H1 (cell line): ENCODE measurements around the gene ANXA4. TPM values are rescaled to one million over a fixed set of nuclear protein-coding genes. Genes with fewer than 3 reads are reported as not detected.

Source experiments
- CTCF ChIA-PET: fragments of 300-600 bp; sonication (Branson Sonifier 250); formaldehyde crosslinking; loops from one replicate; lab custom pipeline; 2021; ENCODE audit not compliant: partially characterized antibody; lab: Charles Lee
- POLR2A ChIA-PET: fragments of 300-600 bp; sonication (Branson Sonifier 250); formaldehyde crosslinking; loops from one replicate; lab custom pipeline; 2021; ENCODE audit warnings: inconsistent platforms; ENCODE audit not compliant: partially characterized antibody; lab: Charles Lee
- DNase-seq, 2 experiments: peaks; one replicate each; pipeline versions ENCODE4 v3.0.0 to v3.0.0-alpha.2; 2010 to 2022; ENCODE audit warnings: low spot score in 2 of 2, low read depth in 1 of 2, mixed read lengths in 1 of 2
- FAIRE-seq: peaks from 2 replicates; lab custom pipeline; 2011; peaks lifted over from hg19 to GRCh38; lab: Jason Lieb, UNC
- H2AFZ ChIP-seq: 2 replicates; pipeline ENCODE4 v1.8.1; 2012; ENCODE audit warnings: low read length, inconsistent platforms
- H2AK5ac ChIP-seq: 2 replicates; pipeline ENCODE4 v1.6.1; 2013; ENCODE audit warnings: low read depth, low read length
- H2BK120ac ChIP-seq: replicated peaks from 2 replicates; pipeline ENCODE3; 2013; ENCODE audit warnings: low read depth, low read length, inconsistent platforms
- H2BK12ac ChIP-seq: 2 replicates; pipeline ENCODE4 v1.6.1; 2013; ENCODE audit warnings: low read depth, low read length
- H2BK15ac ChIP-seq: 2 replicates; pipeline ENCODE4 v1.6.1; 2013; ENCODE audit warnings: low read length
- H2BK20ac ChIP-seq: 2 replicates; pipeline ENCODE4 v1.6.1; 2013; ENCODE audit warnings: low read length
- H2BK5ac ChIP-seq: 2 replicates; pipeline ENCODE4 v1.6.1; 2013; ENCODE audit warnings: low read depth, low read length
- H3K14ac ChIP-seq: 2 replicates; pipeline ENCODE4 v1.6.1; 2013; ENCODE audit warnings: inconsistent platforms; ENCODE audit not compliant: insufficient read length
- H3K18ac ChIP-seq: 2 replicates; pipeline ENCODE4 v1.6.1; 2013; ENCODE audit warnings: low read length; ENCODE audit errors: extremely low read depth
- H3K23ac ChIP-seq: 2 replicates; pipeline ENCODE4 v1.6.1; 2013; ENCODE audit warnings: inconsistent platforms; ENCODE audit not compliant: insufficient read length
- H3K23me2 ChIP-seq: 2 replicates; pipeline ENCODE4 v1.6.1; 2013; ENCODE audit warnings: low read depth, low read length
- H3K27ac ChIP-seq: 2 replicates; pipeline ENCODE4 v1.6.1; 2011; ENCODE audit warnings: low read depth, low read length, inconsistent platforms
- H3K27me3 ChIP-seq, 4 experiments: replicated peaks in 1 of 4; 1 replicate in 1 of 4; 2 replicates in 3 of 4; pipeline versions ENCODE4 v1.6.1 to v1.8.1; 2011 to 2013; ENCODE audit warnings: low read length in 3 of 4, mild to moderate bottlenecking in 3 of 4, inconsistent platforms in 2 of 4, mixed read lengths in 2 of 4, moderate library complexity in 1 of 4; ENCODE audit not compliant: control insufficient read depth in 3 of 4, insufficient read depth in 3 of 4; ENCODE audit errors: extremely low read depth in 1 of 4
- H3K36me3 ChIP-seq, 4 experiments: 2 replicates each; pipeline versions ENCODE4 v1.6.1 to v1.8.1; 2011 to 2013; ENCODE audit warnings: mild to moderate bottlenecking in 4 of 4, low read length in 3 of 4, moderate library complexity in 2 of 4, control low read depth in 1 of 4, inconsistent platforms in 1 of 4; ENCODE audit not compliant: insufficient read depth in 4 of 4, control insufficient read depth in 2 of 4
- H3K4ac ChIP-seq: replicated peaks from 2 replicates; pipeline ENCODE3; 2013; ENCODE audit warnings: low read length, low read depth, mixed read lengths, inconsistent platforms; ENCODE audit not compliant: insufficient read length
- H3K4me1 ChIP-seq, 4 experiments: replicated peaks in 1 of 4; 1 replicate in 1 of 4; 2 replicates in 3 of 4; pipeline versions ENCODE4 v1.6.1 to v1.8.1; 2011 to 2013; ENCODE audit warnings: low read length in 3 of 4, inconsistent platforms in 2 of 4, mixed read lengths in 1 of 4; ENCODE audit not compliant: insufficient read depth in 4 of 4, control insufficient read depth in 3 of 4
- H3K4me2 ChIP-seq, 2 experiments: 2 replicates each; pipeline versions ENCODE4 v1.6.1 to v1.8.1; 2011 to 2013; ENCODE audit warnings: low read depth in 2 of 2, low read length in 2 of 2, control low read depth in 1 of 2, inconsistent platforms in 1 of 2, mild to moderate bottlenecking in 1 of 2; ENCODE audit not compliant: insufficient read depth in 1 of 2
- H3K4me3 ChIP-seq, 4 experiments: fragments of 200-600, 300-600 bp in 1 of 4; sonication (generic), shearing (Covaris generic), sonication (Bioruptor Twin) in 1 of 4; 2 replicates each; pipeline versions ENCODE4 v1.5.1 to v1.8.1; 2011 to 2016; ENCODE audit warnings: low read length in 4 of 4, low read depth in 3 of 4, control low read depth in 2 of 4, inconsistent platforms in 2 of 4, mild to moderate bottlenecking in 2 of 4, mixed read lengths in 1 of 4, moderate library complexity in 1 of 4; ENCODE audit not compliant: insufficient read depth in 2 of 4; ENCODE audit errors: extremely low read depth in 1 of 4
- H3K56ac ChIP-seq: replicated peaks from 2 replicates; pipeline ENCODE3; 2013; ENCODE audit warnings: low read depth, mild to moderate bottlenecking, mixed read lengths, low read length, inconsistent platforms; ENCODE audit not compliant: insufficient read length
- H3K79me1 ChIP-seq: 2 replicates; pipeline ENCODE4 v1.6.1; 2013; ENCODE audit warnings: low read depth, low read length, control low read depth
- H3K79me2 ChIP-seq, 2 experiments: 2 replicates each; pipeline versions ENCODE4 v1.6.1 to v1.8.1; 2012 to 2013; ENCODE audit warnings: low read length in 2 of 2, mild to moderate bottlenecking in 2 of 2, inconsistent platforms in 1 of 2; ENCODE audit not compliant: insufficient read depth in 2 of 2, control insufficient read depth in 1 of 2
- H3K9ac ChIP-seq, 4 experiments: replicated peaks in 1 of 4; 1 replicate in 1 of 4; 2 replicates in 3 of 4; pipeline versions ENCODE4 v1.6.1 to v1.8.1; 2011 to 2013; ENCODE audit warnings: low read depth in 3 of 4, low read length in 3 of 4, control low read depth in 2 of 4, mild to moderate bottlenecking in 2 of 4, moderate library complexity in 2 of 4, inconsistent platforms in 1 of 4; ENCODE audit errors: extremely low read depth in 1 of 4
- H3K9me3 ChIP-seq, 2 experiments: 2 replicates each; pipeline versions ENCODE4 v1.6.1 to v1.8.1; 2012 to 2013; ENCODE audit warnings: mild to moderate bottlenecking in 2 of 2, moderate library complexity in 2 of 2, control low read depth in 1 of 2, inconsistent platforms in 1 of 2, low read depth in 1 of 2, low read length in 1 of 2, mixed read lengths in 1 of 2; ENCODE audit not compliant: insufficient read depth in 2 of 2
- H4K20me1 ChIP-seq, 2 experiments: replicated peaks in 1 of 2; 2 replicates each; pipeline versions ENCODE3 to v1.8.1; 2011 to 2013; ENCODE audit warnings: inconsistent platforms in 2 of 2, low read length in 2 of 2, mild to moderate bottlenecking in 1 of 2; ENCODE audit not compliant: insufficient read depth in 2 of 2, control insufficient read depth in 1 of 2
- H4K5ac ChIP-seq: 2 replicates; pipeline ENCODE4 v1.6.1; 2013; ENCODE audit warnings: low read length, low read depth, mixed read lengths, inconsistent platforms; ENCODE audit not compliant: insufficient read length
- H4K8ac ChIP-seq: 2 replicates; pipeline ENCODE4 v1.8.0; 2013; ENCODE audit warnings: mild to moderate bottlenecking, moderate library complexity, low read length, inconsistent platforms; ENCODE audit not compliant: insufficient read depth; ENCODE audit errors: extremely low read depth
- H4K91ac ChIP-seq: replicated peaks from 2 replicates; pipeline ENCODE3; 2013; ENCODE audit warnings: low read length, mixed read lengths, inconsistent platforms; ENCODE audit not compliant: insufficient read length
- BACH1 ChIP-seq: IDR thresholded peaks from 2 replicates; pipeline ENCODE4 v1.6.1; 2012; ENCODE audit warnings: low read length, improper control_type of control experiment
- CHD1 ChIP-seq: IDR thresholded peaks from 2 replicates; pipeline ENCODE4 v1.6.1; 2012; ENCODE audit warnings: low read depth, low read length, improper control_type of control experiment
- MAFK ChIP-seq: IDR thresholded peaks from 2 replicates; pipeline ENCODE4 v1.6.1; 2012; ENCODE audit warnings: low read depth, mild to moderate bottlenecking, improper control_type of control experiment, low read length
- NRF1 ChIP-seq: IDR thresholded peaks from 2 replicates; pipeline ENCODE4 v1.6.1; 2011; ENCODE audit warnings: mild to moderate bottlenecking, low read depth, low read length, improper control_type of control experiment
- TAF7 ChIP-seq: optimal IDR thresholded peaks from 2 replicates; pipeline ENCODE3; 2011; ENCODE audit warnings: low read depth, mild to moderate bottlenecking, inconsistent platforms, low read length, moderate library complexity, borderline replicate concordance
- polyA plus RNA-seq, 7 experiments: library from polyadenylated mRNA; depleted of rRNA in 3 of 7; stranded (reverse) in 5 of 7; unstranded in 2 of 7; fragments of >200 nt in 5 of 7; fragments of 200-250 nt in 2 of 7; gene quantifications; 1 replicate in 5 of 7; 2 replicates in 1 of 7; 4 replicates in 1 of 7; pipeline versions ENCODE4 v1.2.1 to v1.2.3, GENCODE V29; 2011 to 2013; ENCODE audit warnings: missing spikeins in 2 of 7, mixed read lengths in 2 of 7
- total RNA-seq: library from RNA; stranded (reverse); fragmentation: NEBNext Ultra II Directional; extraction: Animal tissue kit (Norgen Biotek cat#: 25700); gene quantifications from 2 replicates; pipeline ENCODE4 v1.2.1, GENCODE V29; 2021
- TF ChIP-seq, protein P1 (sequence below), 3 experiments: IDR thresholded peaks; 1 replicate in 2 of 3; 2 replicates in 1 of 3; pipeline versions ENCODE4 v1.5.1 to v1.6.1; 2011; ENCODE audit warnings: low read length in 3 of 3, mild to moderate bottlenecking in 3 of 3, inconsistent platforms in 2 of 3, low read depth in 1 of 3, moderate library complexity in 1 of 3; ENCODE audit not compliant: insufficient read depth in 1 of 3; ENCODE audit errors: control extremely low read depth in 1 of 3
- TF ChIP-seq, protein P2 (sequence below): IDR thresholded peaks from 2 replicates; pipeline ENCODE4 v1.6.1; 2012; ENCODE audit warnings: low read length, inconsistent platforms
- TF ChIP-seq, protein P3 (sequence below): IDR thresholded peaks from 2 replicates; pipeline ENCODE4 v1.6.1; 2012; ENCODE audit warnings: inconsistent platforms

Gene ANXA4
- total and polyA plus RNA-seq, 2 of the 8 experiments (the other 6 are each of a cell fraction or from before 2014, with no cell fraction given) = 9.4 to 17.6 TPM

DNA sequence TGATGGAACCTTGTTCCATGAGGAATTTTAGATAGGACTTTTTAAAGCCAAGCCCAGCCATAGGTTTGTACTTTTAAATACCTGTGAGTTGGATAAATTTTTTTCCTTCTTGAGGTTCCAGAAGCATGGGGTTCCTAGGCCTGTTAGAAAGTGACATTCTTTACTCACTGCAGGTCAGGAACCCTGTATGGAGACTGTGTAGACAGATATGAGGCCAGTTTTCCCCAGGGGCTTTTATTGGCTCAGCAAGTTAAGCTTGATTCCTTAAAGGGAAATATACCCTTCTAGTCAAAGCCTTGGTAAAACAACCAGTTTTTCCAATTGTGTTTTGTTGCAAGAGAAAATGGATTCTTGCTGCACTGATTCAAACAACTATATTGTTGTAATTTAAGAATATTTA is 49.1 kb downstream of the ANXA4 start:
- H3K4me3 ChIP-seq = no peak overlapping the region
- no peaks in the 10 kb centered on the region for H3K27me3 ChIP-seq
- no peak overlapping the region for H3K4me2 ChIP-seq
- H2AK5ac ChIP-seq = no peak overlapping the region
- TF ChIP-seq BACH1 = no peak
- TF ChIP-seq TAF7 = no peak
- no peak for TF ChIP-seq CHD1
- TF ChIP-seq, protein P1, sequence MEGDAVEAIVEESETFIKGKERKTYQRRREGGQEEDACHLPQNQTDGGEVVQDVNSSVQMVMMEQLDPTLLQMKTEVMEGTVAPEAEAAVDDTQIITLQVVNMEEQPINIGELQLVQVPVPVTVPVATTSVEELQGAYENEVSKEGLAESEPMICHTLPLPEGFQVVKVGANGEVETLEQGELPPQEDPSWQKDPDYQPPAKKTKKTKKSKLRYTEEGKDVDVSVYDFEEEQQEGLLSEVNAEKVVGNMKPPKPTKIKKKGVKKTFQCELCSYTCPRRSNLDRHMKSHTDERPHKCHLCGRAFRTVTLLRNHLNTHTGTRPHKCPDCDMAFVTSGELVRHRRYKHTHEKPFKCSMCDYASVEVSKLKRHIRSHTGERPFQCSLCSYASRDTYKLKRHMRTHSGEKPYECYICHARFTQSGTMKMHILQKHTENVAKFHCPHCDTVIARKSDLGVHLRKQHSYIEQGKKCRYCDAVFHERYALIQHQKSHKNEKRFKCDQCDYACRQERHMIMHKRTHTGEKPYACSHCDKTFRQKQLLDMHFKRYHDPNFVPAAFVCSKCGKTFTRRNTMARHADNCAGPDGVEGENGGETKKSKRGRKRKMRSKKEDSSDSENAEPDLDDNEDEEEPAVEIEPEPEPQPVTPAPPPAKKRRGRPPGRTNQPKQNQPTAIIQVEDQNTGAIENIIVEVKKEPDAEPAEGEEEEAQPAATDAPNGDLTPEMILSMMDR (IDR thresholded peaks at IDR 0.05; ENCODE audit: control extremely low read depth in 1 of 3, insufficient read depth in 1 of 3, low read depth in 1 of 3, low read length in 3 of 3) = no peak
- TF ChIP-seq, protein P2, sequence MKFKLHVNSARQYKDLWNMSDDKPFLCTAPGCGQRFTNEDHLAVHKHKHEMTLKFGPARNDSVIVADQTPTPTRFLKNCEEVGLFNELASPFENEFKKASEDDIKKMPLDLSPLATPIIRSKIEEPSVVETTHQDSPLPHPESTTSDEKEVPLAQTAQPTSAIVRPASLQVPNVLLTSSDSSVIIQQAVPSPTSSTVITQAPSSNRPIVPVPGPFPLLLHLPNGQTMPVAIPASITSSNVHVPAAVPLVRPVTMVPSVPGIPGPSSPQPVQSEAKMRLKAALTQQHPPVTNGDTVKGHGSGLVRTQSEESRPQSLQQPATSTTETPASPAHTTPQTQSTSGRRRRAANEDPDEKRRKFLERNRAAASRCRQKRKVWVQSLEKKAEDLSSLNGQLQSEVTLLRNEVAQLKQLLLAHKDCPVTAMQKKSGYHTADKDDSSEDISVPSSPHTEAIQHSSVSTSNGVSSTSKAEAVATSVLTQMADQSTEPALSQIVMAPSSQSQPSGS = no peak
- no peak for TF ChIP-seq NRF1
- TF ChIP-seq, protein P3, sequence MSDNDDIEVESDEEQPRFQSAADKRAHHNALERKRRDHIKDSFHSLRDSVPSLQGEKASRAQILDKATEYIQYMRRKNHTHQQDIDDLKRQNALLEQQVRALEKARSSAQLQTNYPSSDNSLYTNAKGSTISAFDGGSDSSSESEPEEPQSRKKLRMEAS = no peak
- TF ChIP-seq MAFK = no peak
- no peak overlapping the region for H3K23ac ChIP-seq
- H2BK5ac ChIP-seq = no peak overlapping the region
- no peak overlapping the region for H3K9ac ChIP-seq
- no peaks in the 10 kb centered on the region for H3K9me3 ChIP-seq
- H4K20me1 ChIP-seq = no peaks in the 10 kb centered on the region
- no peak overlapping the region for H4K91ac ChIP-seq
- H2AFZ ChIP-seq = no peak overlapping the region
- H3K23me2 ChIP-seq = no peaks in the 10 kb centered on the region
- H3K18ac ChIP-seq = no peak overlapping the region
- ChIA-PET POLR2A (interaction anchor here (0.7 to 2.2 kb wide), 2 partner anchors 8 to 14 kb away, joined by 3 to 9 read pairs; no protein-coding TSS in a partner anchor), CTCF (interaction anchor here (1.4 to 2.6 kb wide), 3 partner anchors 9 to 66 kb away, joined by 3 to 21 read pairs (median 6); no protein-coding TSS in a partner anchor)
- H3K79me1 ChIP-seq = no peaks in the 10 kb centered on the region
- no peak overlapping the region for H3K56ac ChIP-seq
- H3K27ac ChIP-seq = no peak overlapping the region
- H4K8ac ChIP-seq = no peak overlapping the region
- no peak overlapping the region for H2BK12ac ChIP-seq
- H3K36me3 ChIP-seq = no peaks in the 10 kb centered on the region
- no peak for DNase-seq
- H3K4ac ChIP-seq = no peak overlapping the region
- H3K14ac ChIP-seq = no peak overlapping the region
- H2BK20ac ChIP-seq = no peak overlapping the region
- no peaks in the 10 kb centered on the region for H3K79me2 ChIP-seq
- peaks cover 0 to 13% (median 5%) of the 10 kb centered on the region in 4 experiments; a peak in 3 of 7 replicates for H3K4me1 ChIP-seq
- FAIRE-seq = no peak
- no peak overlapping the region for H2BK120ac ChIP-seq
- H4K5ac ChIP-seq = no peak overlapping the region
- H2BK15ac ChIP-seq = no peak overlapping the region
